Activated CD4-positive, CD25-positive, alpha-beta regulatory T cell treated with anti-CD3 and anti-CD28 coated beads, Interleukin-2, amount 50 U/mL, for 16 hours (primary cell): ENCODE measurements around the gene FBXO30.

Experiments used
- DNase-seq: peaks from one replicate; pipeline ENCODE4 v3.0.0-alpha.2; 2020; ENCODE audit warnings: low read depth, low spot score

FBXO30 gene

GRCh38 chr6:145816392-145816791, 1.8 kb upstream of the FBXO30 start:
- DNase-seq = no peak

DNA sequence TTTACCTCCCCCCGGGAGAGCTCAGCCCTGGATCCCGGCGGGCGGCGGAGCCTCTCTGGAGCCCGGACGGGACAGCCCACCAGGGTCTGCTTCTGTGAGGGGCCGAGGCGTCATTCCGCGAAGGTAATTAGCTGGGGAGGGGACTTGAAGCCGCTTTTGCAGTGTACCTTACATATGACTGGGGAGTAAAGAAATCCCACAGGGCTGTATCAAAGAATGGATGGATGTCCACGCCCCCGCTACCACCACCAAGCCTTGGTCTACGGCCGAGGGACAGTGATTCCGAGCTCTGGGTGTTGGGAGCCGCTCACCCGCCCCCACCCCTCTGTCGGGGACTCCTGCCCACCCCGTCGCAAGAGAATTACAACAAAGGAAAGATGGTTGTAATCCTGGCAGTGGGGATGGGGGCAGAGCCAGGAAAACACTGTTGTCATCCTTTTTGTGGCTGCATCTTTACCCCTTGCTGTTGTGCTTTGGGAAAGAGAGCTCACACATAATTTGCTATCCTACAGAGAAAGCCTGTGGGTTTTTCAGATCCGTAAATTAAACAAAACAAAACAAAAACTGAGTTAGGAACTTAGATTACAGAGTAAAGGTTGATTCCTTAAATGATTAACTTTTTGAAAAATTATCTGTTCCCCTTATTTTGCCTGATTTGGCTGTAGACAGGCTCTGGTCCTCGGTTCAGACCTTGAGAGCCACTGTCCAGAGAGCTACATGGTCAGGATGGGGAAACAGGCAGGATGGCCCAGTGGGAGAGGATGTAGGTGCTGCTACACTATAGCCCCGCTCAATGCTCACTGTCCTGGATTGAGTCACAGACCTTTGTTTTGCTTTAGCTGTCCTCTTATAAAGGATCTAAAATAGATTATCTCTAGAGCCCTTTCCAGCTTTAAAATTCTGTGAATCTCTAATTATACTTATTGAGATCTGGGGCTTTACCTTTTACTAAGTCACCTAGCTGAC, 997 bp upstream of the FBXO30 start:
- DNase-seq = no peak

- no peak for DNase-seq
Observed at GRCh38 chr6:145814035-145814500, 527 bp downstream of the FBXO30 start.

DNA sequence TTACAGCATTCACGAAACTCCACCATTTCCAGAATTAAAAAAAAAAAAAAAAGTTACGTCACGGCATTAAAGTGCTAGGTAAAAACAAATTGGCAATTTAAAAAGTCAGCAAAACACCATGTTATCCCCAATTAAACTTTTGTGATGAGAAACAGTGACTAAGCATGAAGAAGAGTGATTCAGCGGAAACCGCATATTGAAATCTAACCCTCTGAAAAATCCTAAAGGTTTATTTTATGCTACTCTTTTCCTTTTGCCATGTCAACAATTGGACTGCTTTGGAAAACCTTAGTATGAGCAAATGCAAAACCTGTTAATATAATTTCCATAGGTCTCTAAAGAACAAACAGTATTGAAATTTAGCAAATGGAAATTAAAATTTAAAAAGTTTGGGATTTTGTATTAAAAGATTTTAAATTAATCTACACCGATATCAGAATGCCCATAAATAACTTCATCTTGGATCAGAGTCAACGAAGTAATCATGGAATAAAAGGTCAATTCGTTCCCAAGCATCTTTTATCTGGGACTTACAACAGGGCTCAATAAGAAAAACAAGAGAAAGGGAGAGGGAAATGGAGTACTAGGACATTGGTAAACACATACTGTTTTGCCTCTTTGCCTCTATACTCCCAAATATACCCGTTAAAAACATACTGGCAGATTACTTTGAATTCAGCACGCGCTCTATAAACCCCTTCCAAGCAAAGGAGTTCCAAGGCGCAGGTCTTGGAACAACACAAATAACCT, 1.1 kb downstream of the FBXO30 start:
- no peak for DNase-seq

- DNase-seq = no peak
Observed at GRCh38 chr6:145811741-145812140, 2.9 kb downstream of the FBXO30 start.

DNA sequence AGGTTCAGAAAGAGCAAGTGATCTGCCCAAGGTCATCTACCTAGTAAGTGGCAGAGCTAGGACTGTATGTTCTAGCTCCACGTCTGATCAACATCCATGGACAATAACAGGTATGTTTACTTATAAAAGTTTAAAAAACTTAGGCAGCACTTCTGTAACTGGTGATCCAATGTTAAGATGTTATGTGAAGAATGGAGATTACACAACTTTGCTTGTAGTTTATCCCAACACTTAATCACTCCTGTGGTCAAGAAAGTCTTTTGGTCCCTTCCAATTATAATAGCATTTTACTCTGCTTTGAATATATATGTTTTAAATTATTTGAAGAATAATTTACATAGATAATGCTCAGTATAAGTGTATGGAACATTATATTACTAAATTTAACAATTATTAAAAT, 4.8 kb downstream of the FBXO30 start:
- DNase-seq = no peak

- no peak for DNase-seq
Observed at GRCh38 chr6:145809211-145809610, 5.4 kb downstream of the FBXO30 start.

- no peak for DNase-seq
Observed at GRCh38 chr6:145808239-145808638, 6.4 kb downstream of the FBXO30 start.

- DNase-seq = no peak
Observed at GRCh38 chr6:145802141-145802540, 12.5 kb downstream of the FBXO30 start.

DNA sequence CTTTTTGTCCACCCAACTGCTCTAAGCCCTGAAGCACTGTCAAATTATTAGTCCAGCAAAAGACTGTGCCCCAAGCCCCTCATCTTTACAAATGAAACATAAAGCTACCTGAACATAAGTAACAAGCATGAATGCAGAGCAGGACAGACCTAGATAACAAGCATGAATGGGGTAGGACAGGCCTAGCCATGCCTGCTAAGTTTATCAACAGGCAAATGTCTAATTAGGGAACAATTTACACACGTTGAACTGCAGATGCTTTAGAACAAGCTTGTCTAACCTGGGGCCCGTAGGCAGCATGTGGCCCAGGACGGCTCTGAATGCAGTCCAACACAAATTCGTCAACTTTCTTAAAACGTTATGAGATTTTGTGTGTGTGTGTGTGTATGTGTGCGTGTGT, 13.6 kb downstream of the FBXO30 start:
- no peak for DNase-seq

- no peak for DNase-seq
Observed at GRCh38 chr6:145798530-145798929, 16.1 kb downstream of the FBXO30 start.

DNA sequence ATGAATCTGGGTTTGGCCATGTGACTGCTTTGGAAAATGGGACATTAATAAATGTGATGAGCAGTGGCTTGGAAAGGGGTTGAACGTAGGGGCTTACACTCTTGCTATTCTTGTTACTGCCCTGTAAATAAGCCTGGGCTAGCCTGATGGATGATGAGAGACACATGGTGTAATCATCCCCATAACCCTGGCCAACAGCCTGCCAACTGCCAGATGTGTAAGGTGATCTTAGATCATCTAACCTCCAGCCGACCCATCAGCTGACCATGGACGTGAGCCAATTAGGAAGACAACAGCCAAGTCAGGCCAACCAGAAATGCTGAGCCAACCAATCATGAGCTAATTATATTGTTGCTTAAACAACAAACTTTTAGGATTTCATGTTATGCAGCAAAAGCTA, 25.2 kb downstream of the FBXO30 start:
- DNase-seq = no peak

- DNase-seq = no peak
Observed at GRCh38 chr6:145787688-145788087, 26.9 kb downstream of the FBXO30 start.

DNA sequence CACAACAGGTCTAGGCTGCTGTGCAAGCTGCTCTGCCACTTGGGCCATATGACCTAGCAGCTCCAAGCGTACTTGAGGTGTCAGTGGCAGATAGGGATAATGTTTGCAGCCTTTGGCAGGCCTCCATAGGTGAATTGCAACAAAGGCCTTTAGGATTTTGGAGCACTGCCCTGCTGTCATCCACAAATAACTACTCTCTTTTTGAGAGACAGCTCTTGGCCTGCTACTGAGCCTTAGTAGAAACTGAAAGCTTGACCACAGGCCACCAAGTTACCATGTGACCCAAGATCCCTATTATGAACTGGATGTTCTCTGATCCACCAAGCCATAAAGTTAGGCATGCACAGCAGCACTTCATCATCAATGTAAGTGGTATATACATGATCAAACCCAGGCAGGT, 29.9 kb downstream of the FBXO30 start:
- DNase-seq = no peak

DNA sequence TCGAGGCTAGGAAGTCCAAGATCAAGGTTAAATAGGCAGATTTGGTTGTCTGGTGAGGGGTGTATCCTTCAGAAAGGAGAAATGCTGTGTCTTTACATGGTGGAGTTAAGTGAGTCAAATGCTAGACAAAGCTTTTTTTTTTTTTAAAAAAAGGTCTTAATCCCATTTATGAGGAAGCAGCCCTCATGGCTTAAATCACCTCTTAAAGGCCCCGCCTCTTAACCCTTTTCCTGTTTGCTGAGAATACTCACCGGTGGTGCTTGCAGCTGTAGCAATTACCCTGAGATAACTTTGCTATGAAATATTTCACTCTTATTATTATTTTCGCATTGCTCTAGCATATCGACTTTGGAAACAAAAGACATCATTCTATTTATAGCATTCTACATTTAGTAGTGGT, 30.8 kb downstream of the FBXO30 start:
- no peak for DNase-seq

DNA sequence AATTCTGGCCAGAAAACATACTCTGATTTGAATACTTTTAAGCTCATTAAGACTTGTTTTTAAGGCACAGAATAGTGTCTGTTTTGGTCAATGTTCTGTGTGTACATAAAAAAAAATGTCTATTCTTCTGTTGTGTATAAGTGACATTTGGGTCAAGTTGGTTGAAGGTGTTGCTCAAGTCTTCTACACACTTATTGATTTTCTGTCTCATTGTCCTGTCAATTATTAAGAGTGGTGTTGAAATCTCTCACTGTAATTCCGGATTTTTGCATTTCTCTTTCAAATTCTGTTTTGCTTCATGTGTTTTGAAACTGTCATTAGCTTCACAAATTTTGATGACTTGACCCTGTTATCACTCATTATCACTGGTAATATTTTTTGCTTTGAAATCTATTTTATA, 41.7 kb downstream of the FBXO30 start:
- no peak for DNase-seq

DNA sequence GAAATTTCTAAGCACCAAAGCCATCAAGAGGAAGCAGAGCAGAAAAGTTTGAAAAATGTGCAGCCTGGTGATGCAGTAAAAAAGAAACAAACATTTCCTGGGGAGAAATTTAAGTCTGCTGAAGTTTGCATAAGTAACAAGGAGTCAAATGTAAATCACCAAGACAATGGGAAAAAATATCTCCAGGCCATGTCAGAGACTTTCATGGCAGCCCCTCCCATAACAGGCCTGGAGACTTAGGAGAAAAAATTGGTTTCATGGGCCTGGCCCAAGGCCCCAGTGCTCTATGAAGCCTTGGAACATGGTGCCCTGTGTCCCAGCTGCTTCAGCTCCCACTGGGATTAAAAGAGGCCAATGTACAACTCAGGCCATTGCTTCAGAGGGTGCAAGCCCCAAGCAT, 49.1 kb downstream of the FBXO30 start:
- no peak for DNase-seq

DNA sequence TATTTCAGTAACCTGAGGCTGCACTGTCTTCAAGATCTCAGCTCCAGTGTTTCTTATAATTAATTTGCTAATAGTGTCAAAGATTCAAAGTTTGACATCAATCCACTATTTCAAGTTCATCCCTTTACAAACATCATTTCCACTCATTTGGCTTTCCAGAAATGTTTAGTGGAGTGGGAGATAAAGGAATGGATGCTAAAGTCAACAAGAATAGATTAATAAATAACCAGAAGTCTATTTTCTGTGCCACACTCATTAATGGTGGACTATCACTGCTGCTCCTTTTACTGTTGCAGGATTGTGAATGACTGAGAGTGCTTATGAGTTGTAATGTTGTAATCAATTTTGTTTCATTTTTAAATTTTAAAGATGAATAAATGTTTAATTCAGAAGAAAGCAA, 50.9 kb downstream of the FBXO30 start:
- no peak for DNase-seq

DNA sequence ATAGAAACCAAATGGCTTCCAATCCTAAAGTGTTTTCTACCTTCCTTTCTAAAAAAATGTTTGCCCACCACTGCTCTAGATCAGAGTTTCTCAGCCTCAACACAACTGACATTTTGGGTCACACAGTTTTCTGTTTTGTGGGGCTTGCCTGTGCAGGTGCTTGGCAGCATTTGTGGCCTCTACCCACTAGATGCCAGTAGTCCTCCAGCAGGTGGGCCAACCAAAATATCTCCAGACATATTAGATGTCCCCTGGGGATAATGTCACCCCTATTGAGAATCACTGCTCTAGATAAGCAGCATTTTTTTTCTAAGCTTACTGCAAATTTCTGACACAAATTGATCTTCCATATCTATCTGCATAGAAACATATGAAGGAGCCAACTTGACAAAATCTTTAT, 53.0 kb downstream of the FBXO30 start:
- DNase-seq = no peak

DNA sequence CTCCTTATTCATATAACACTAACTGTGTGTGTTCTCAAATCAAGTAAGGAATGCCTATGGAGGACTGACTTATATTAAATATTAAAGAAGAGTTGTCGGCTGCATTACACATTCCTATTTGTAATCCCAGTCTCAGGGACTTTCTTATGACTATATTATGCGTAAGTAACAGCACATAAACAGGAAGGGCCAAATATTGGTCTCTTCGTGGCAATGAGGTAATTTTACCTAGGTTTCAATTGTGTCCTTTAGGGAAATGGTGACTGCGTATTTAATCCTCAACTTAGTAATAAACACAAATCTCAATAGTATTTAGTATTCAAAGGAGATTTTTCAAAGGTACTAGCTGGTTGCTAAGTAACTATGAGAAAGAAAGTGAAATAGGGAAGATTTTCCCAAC, 56.5 kb downstream of the FBXO30 start:
- no peak for DNase-seq

- DNase-seq = no peak
Observed at GRCh38 chr6:145756170-145756662, 58.4 kb downstream of the FBXO30 start.

DNA sequence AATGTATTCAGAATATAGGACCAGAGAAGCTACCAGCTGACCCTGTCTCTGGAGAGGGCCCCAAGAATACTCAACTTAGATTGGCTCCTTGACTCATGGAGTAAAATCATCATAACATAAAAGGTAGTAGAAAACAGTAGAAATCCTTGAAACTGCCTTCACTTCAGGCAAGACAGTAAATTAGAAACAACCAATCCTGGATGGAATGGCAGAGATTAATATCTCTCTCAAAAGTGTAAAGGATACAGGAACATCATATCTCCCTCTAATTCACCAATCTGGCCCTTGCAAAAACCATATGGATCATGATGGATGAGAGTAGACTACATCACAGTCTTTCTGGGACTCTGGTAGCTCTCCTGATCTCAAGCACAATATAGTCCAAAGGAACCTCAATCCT, 58.9 kb downstream of the FBXO30 start:
- DNase-seq = no peak

DNA sequence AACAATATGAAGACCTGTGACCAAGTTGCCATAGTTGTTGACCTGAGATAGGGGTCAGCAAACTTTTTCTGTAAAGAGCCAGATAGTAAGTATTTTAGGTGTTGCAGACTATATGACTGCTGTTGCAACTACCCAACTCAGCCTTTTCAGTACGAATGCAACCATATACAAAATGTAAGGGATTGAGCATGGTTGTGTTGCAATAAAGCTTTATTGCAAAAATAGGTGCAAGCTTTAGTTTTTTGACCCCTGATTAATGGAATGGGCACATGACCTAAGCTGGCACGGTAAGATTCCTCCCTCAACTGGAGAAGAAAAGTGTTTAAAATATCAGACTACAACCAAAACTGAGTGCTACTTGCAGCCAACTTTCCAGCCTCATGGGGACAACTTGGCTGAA, 62.0 kb downstream of the FBXO30 start:
- no peak for DNase-seq
